PC-3 (cell line): ENCODE measurements around the gene PAX7. TPM values are rescaled to one million over a fixed set of nuclear protein-coding genes. Genes with fewer than 3 reads are reported as not detected.

Experiments
- ATAC-seq: fragments of 200-7000 bp; cut with Tn5 transposase; 2 replicates; pipeline ENCODE4 v1.9.1; 2020; ENCODE audit warnings: mild to moderate bottlenecking, moderate library complexity
- BruUV-seq: library from RNA; stranded (reverse); fragments of 400-500 nt; replicated peaks from 2 replicates; lab custom pipeline; 2021; lab: Mats Ljungman, UMichigan
- CTCF ChIA-PET: fragments of 300-600 bp; sonication (Branson Sonifier 250); formaldehyde crosslinking; loops from one replicate; lab custom pipeline; 2022; ENCODE audit warnings: antibody characterized with exemption; lab: Charles Lee
- POLR2A ChIA-PET: fragments of 300-600 bp; sonication (Branson Sonifier 250); formaldehyde crosslinking; loops from one replicate; lab custom pipeline; 2022; ENCODE audit warnings: antibody characterized with exemption; ENCODE audit not compliant: unreplicated experiment; lab: Charles Lee
- DNase-seq: peaks from one replicate; pipeline ENCODE4 v3.0.0-alpha.2; 2015
- H2AFZ ChIP-seq: fragments of 300-600 bp; sonication (generic); 2 replicates; pipeline ENCODE4 v1.6.0; 2016; ENCODE audit warnings: antibody characterized with exemption, low read length
- H3F3A ChIP-seq: fragments of 300-600 bp; sonication (generic); one replicate; pipeline ENCODE4 v1.6.0; 2017; ENCODE audit warnings: antibody characterized with exemption, low read length, control low read depth, mild to moderate bottlenecking; ENCODE audit not compliant: unreplicated experiment
- H3K27ac ChIP-seq: fragments of 300-600 bp; sonication (generic); 2 replicates; pipeline ENCODE4 v1.5.1; 2016; ENCODE audit warnings: mild to moderate bottlenecking, low read length
- H3K27me3 ChIP-seq: fragments of 300-600 bp; sonication (generic); 2 replicates; pipeline ENCODE4 v1.6.1; 2016; ENCODE audit warnings: low read length, mixed read lengths
- H3K36me3 ChIP-seq: fragments of 300-600 bp; sonication (generic); 2 replicates; pipeline ENCODE4 v1.6.1; 2016; ENCODE audit warnings: low read depth, mixed run types, low read length, mixed read lengths
- H3K4me1 ChIP-seq: fragments of 300-600 bp; sonication (generic); 2 replicates; pipeline ENCODE4 v1.5.1; 2016; ENCODE audit warnings: low read length; ENCODE audit not compliant: insufficient read depth
- H3K4me2 ChIP-seq: fragments of 300-600 bp; sonication (generic); 2 replicates; pipeline ENCODE4 v1.6.0; 2016; ENCODE audit warnings: low read length
- H3K4me3 ChIP-seq: fragments of 300-600 bp; sonication (generic); 2 replicates; pipeline ENCODE4 v1.5.1; 2016; ENCODE audit warnings: mild to moderate bottlenecking, low read length, mixed read lengths
- H3K79me2 ChIP-seq: fragments of 300-600 bp; sonication (generic); 2 replicates; pipeline ENCODE4 v1.6.1; 2017; ENCODE audit warnings: low read length, mixed read lengths
- H3K9ac ChIP-seq: fragments of 300-600 bp; sonication (generic); 2 replicates; pipeline ENCODE4 v1.6.0; 2016; ENCODE audit warnings: mild to moderate bottlenecking, low read length
- H3K9me2 ChIP-seq: fragments of 300-600 bp; sonication (generic); replicated peaks from 2 replicates; pipeline ENCODE4 v1.6.1; 2016; ENCODE audit warnings: mixed run types, low read length, mixed read lengths
- H3K9me3 ChIP-seq: fragments of 300-600 bp; sonication (generic); 2 replicates; pipeline ENCODE4 v1.6.1; 2016; ENCODE audit warnings: low read length, mixed read lengths
- H4K20me1 ChIP-seq: fragments of 300-600 bp; sonication (generic); 2 replicates; pipeline ENCODE4 v1.6.1; 2016; ENCODE audit warnings: low read length, mixed read lengths
- EZH2 ChIP-seq: fragments of 300-600 bp; sonication (generic); IDR thresholded peaks from one replicate; pipeline ENCODE4 v1.6.1; 2017; ENCODE audit warnings: antibody characterized with exemption, mild to moderate bottlenecking, low read length; ENCODE audit not compliant: unreplicated experiment
- EZH2phosphoT487 ChIP-seq: fragments of 300-600 bp; sonication (generic); IDR thresholded peaks from 2 replicates; pipeline ENCODE4 v1.6.1; 2018; ENCODE audit warnings: mild to moderate bottlenecking, antibody characterized with exemption, low read length, borderline replicate concordance
- intact Hi-C: fragments of 100-400 bp; cut with micrococcal nuclease; formaldehyde crosslinking; loops from 2 replicates; pipeline ENCODE4 v1.9.0; 2023
- total RNA-seq: library from RNA; depleted of rRNA; stranded (reverse); fragments of >200 nt; gene quantifications from 2 replicates; pipeline ENCODE4 v1.2.3, GENCODE V29; 2014
- TF ChIP-seq, protein P1 (sequence below): fragments of 300-600 bp; sonication (generic); conservative IDR thresholded peaks from 2 replicates; pipeline ENCODE4 v1.5.1; 2017; ENCODE audit warnings: antibody characterized with exemption, low read depth, mild to moderate bottlenecking, low read length

Gene PAX7
- total RNA-seq, 1 experiment from 2014 or later, result not detected

DNA sequence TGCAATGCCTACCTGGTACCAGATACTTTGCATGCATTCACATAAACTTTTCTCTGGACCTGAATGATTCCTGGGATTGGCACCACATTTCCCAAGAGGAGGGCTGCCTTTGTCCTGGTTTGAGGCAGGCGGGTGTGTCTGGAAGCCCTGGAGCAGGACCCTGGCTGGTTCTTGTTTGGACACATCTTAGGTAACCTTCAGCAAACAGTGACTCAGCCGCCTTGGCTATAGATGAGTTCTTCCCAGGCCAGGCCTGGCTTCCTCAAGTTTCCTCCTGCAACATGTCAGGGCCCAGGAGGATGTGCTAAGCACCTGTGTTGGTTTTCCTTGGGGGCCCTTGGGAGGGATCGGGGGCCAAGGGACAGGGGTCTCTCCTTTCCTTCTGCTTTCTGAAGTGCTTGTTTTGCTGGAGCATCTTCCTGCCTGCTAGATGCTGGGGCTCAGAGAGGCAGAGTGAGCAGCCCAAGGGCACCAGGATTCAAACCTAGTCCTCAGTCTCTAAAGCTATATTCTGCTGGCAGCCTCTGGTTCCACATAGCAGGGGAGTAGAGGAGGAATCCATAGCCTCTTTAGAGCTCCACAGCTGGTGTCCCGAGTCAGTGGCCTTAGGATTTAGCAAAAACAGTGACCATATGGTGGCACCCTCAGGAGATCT, 38.2 kb downstream of the PAX7 start:
- no peak overlapping the region for H2AFZ ChIP-seq
- H3K9ac ChIP-seq, result peak overlapping the region; percentile 88
- peak overlapping the region; percentile 52; the same call in 1 of the 2 replicates for H3K4me3 ChIP-seq
- no peaks in the 10 kb centered on the region for H3K27me3 ChIP-seq
- ChIA-PET CTCF (interaction anchor here (0.7 kb wide), 2 partner anchors 12 to 72 kb away, joined by 3 to 4 read pairs; no protein-coding TSS in a partner anchor), POLR2A (no interaction called here)
- ATAC-seq (peak; percentile 88), DNase-seq (peak; percentile 95)
- peaks cover 5% of the 10 kb centered on the region for H3F3A ChIP-seq
- no peaks in the 10 kb centered on the region for H3K79me2 ChIP-seq
- no TSS peak for BruUV-seq
- no peaks in the 10 kb centered on the region for H3K9me2 ChIP-seq
- H3K27ac ChIP-seq, result peak overlapping the region; percentile 99
- TF ChIP-seq EZH2phosphoT487 (no peak), EZH2 (no peak)
- TF ChIP-seq, protein P1, sequence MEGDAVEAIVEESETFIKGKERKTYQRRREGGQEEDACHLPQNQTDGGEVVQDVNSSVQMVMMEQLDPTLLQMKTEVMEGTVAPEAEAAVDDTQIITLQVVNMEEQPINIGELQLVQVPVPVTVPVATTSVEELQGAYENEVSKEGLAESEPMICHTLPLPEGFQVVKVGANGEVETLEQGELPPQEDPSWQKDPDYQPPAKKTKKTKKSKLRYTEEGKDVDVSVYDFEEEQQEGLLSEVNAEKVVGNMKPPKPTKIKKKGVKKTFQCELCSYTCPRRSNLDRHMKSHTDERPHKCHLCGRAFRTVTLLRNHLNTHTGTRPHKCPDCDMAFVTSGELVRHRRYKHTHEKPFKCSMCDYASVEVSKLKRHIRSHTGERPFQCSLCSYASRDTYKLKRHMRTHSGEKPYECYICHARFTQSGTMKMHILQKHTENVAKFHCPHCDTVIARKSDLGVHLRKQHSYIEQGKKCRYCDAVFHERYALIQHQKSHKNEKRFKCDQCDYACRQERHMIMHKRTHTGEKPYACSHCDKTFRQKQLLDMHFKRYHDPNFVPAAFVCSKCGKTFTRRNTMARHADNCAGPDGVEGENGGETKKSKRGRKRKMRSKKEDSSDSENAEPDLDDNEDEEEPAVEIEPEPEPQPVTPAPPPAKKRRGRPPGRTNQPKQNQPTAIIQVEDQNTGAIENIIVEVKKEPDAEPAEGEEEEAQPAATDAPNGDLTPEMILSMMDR, result no peak
- H3K9me3 ChIP-seq, result no peaks in the 10 kb centered on the region
- peak overlapping the region; percentile 78 for H3K4me2 ChIP-seq
- peaks cover 69% of the 10 kb centered on the region for H3K4me1 ChIP-seq
- intact Hi-C loops, result loop anchor here (1.0 kb wide), 1 partner anchor 26 kb away; no protein-coding TSS in a partner anchor
- no peaks in the 10 kb centered on the region for H3K36me3 ChIP-seq
- H4K20me1 ChIP-seq, result no peaks in the 10 kb centered on the region

DNA sequence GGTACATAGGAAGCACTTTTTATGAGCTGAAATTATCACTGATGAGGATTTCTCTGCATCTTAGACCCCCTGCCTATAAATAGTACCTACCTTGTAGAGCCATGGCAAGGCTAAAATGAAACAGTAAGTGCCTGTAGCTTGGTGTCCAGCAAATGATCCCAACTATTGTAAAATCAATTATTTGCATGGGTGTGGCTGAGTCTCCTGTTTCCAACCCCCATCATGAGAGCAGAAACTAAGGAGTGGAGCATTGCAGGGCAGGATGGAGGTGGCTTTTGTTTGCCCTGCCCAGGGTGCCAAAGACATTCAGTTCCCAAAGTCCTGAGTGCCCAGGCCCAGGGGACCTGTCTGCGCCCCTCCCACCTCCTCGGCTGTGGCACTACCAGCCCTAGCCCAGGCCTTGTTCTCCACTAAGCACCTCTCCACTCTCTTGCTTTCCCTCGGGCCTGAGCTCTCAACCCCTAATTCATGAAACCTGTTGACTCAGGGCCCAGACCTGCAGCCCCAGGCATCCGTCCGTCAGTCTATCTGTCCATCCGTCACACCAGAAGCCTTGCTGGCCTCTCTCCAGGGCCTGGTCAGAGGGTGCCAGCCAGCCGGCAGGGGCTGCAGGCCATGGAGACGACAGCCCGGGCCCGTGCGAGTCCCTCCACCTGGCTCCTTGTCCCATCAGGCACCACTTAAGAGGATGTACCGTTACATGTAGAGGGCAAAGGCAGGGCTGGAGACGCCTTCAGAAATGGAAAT, 39.6 kb downstream of the PAX7 start:
- intact Hi-C loops, result no loop called here
- BruUV-seq, result no TSS peak
- H3K27me3 ChIP-seq, result no peaks in the 10 kb centered on the region
- ATAC-seq, result no peak
- H3K9me3 ChIP-seq, result no peaks in the 10 kb centered on the region
- H3F3A ChIP-seq, result peaks cover 5% of the 10 kb centered on the region
- H2AFZ ChIP-seq, result peak overlapping the region; percentile 46
- ChIA-PET POLR2A (no interaction called here), CTCF (no interaction called here)
- peak overlapping the region; percentile 99 for H3K27ac ChIP-seq
- H3K4me3 ChIP-seq, result no peak overlapping the region
- no peak for TF ChIP-seq EZH2
- TF ChIP-seq, protein P1, result no peak
- no peak for TF ChIP-seq EZH2phosphoT487
- H3K36me3 ChIP-seq, result no peaks in the 10 kb centered on the region
- peak overlapping the region; percentile 88 for H3K9ac ChIP-seq
- H4K20me1 ChIP-seq, result no peaks in the 10 kb centered on the region
- peak; percentile 50 for DNase-seq
- no peaks in the 10 kb centered on the region for H3K79me2 ChIP-seq
- peak overlapping the region; percentile 60 for H3K4me2 ChIP-seq
- H3K4me1 ChIP-seq, result peaks cover 58% of the 10 kb centered on the region
- no peaks in the 10 kb centered on the region for H3K9me2 ChIP-seq
